Cardiac fibroblast (primary cell): ENCODE measurements around the gene CSHL1.
A peak's percentile ranks its signal among the peaks of the same experiment; 100 is the strongest.

Experiments
- DNase-seq, 2 donors: peaks; one replicate each; pipeline versions ENCODE4 v3.0.0 to v3.0.0-alpha.2; 2010; ENCODE audit warnings: low read depth in 2 of 2
- H3K4me3 ChIP-seq, 2 donors: replicated peaks in 1 of 2; 1 replicate in 1 of 2; 2 replicates in 1 of 2; pipeline ENCODE4 v1.5.1; 2011; ENCODE audit warnings: low read depth in 2 of 2, low read length in 2 of 2, mild to moderate bottlenecking in 2 of 2, moderate library complexity in 1 of 2
- TF ChIP-seq, protein P1 (sequence below): IDR thresholded peaks from one replicate; pipeline ENCODE4 v1.5.1; 2011; ENCODE audit warnings: low read depth, mild to moderate bottlenecking, low read length, inconsistent platforms

Gene CSHL1

DNA sequence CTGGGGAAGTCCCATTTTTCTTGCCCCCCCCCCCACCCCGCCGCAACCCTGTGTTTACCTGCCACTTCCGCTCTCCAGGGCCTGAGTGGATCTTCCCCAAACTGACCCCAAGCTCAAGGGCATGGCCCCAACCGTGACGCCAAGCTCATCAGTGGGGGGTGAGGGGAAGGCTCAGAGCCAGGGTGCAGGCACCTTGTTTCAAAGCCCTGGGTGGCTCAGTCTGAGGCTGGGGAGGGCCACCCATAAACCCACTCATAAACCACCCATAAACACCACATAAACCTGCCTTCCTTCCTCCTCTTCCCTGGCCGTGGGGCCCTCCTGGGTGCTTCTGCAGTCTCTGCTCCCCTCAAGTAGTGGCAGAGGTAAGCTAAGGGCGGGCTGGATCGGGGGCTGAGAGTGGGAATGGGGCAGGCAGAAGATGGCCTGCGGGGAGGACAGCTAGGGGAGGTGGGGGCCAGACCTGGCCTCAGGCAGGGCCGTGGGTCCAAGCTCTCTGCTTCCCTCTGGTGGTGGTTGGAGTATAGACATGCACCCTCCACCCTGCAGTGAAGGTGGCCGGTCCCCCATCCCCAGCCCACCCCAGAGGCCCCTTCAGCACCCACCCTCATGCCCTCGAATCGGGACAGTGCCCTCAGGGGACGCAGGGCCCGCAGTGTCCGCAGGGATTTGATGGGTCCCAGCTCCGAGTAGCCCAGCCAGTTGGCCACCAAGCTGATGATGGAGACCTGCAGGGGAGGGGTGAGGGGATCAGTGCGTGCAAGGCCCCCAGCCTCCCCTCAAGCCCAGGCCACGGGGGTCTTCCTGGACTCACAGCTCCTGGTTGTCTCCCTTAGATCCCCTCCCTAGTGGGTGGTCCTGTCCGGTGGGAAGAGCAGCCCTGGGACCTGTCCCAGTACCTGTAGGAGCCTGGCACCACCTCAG lies 35.6 kb upstream of the CSHL1 start:
- TF ChIP-seq, protein P1, sequence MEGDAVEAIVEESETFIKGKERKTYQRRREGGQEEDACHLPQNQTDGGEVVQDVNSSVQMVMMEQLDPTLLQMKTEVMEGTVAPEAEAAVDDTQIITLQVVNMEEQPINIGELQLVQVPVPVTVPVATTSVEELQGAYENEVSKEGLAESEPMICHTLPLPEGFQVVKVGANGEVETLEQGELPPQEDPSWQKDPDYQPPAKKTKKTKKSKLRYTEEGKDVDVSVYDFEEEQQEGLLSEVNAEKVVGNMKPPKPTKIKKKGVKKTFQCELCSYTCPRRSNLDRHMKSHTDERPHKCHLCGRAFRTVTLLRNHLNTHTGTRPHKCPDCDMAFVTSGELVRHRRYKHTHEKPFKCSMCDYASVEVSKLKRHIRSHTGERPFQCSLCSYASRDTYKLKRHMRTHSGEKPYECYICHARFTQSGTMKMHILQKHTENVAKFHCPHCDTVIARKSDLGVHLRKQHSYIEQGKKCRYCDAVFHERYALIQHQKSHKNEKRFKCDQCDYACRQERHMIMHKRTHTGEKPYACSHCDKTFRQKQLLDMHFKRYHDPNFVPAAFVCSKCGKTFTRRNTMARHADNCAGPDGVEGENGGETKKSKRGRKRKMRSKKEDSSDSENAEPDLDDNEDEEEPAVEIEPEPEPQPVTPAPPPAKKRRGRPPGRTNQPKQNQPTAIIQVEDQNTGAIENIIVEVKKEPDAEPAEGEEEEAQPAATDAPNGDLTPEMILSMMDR, result peak; percentile 75
- no peak overlapping the region for H3K4me3 ChIP-seq
- DNase-seq, result peak; percentile 41 to 45

DNA sequence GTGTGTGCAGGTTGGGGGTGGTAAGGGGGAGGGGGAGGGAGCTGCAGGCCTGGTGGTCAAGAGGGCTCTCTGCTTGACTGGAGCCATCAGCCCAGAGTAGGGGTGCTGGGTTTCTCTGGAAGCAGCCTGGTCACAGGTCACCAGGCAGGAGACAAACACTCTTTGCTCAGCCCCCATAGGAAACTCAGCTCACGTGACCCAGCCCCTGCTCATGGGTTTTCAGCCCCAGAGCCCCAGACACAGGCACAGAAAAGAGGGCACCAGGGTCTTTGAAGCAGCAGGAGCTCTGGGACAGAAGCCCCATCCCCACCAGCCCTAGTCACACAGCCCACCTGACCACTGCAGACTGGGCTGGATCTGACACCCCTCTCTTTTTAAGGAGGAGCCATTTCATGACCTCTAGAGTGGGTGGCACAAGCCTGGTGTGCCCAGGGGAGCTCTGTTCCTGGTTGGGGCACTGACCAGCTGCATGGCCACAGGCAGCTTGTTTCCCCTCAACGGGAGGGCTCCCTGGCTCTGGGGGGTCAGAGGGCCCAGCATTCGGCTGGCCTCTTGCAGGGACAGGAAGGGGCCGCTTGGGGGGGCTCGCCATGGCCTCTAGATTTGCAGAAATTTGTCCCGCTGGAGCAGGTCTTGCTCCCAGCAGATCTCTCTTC lies 34.9 kb upstream of the CSHL1 start:
- TF ChIP-seq, protein P1, result no peak
- no peak for DNase-seq
- H3K4me3 ChIP-seq, result no peak overlapping the region

DNA sequence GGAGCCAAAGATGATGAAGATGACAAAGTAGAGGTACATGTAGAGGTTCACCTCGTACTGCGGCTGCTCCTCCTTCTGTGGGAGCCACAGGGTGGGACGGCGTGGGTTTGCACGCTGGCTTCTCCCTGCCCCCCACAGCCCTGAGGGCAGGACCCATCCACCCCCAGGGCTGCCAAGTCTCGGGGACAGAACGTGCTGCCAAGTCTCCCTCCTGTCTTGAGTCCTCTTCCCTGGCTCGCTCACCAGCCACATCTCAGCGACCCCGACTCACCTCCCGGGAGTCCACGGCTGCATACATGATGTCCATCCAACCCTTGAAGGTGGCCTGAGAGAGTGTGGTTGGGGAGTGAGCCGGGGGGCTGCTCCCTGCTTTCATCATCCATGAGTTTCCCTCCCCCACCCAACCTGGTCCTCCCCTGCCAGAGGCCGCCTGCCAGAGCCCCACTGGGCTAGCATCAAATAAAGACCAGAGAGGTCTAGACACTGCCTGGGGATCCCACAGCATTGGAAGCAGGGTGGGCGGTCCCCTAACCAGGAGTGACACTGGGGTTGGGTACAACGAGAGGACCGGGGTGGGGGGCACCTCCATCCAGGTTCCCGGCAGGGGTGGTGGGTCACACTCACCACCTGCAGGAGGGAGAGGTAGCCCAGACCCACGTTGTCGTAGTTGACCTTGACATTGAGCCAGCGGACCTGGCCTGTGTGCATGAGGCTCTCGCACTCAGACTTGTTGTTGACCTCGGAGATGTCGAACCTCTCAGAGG lies 33.9 kb upstream of the CSHL1 start:
- DNase-seq, result no peak
- H3K4me3 ChIP-seq, result no peak overlapping the region
- TF ChIP-seq, protein P1, result no peak

DNA sequence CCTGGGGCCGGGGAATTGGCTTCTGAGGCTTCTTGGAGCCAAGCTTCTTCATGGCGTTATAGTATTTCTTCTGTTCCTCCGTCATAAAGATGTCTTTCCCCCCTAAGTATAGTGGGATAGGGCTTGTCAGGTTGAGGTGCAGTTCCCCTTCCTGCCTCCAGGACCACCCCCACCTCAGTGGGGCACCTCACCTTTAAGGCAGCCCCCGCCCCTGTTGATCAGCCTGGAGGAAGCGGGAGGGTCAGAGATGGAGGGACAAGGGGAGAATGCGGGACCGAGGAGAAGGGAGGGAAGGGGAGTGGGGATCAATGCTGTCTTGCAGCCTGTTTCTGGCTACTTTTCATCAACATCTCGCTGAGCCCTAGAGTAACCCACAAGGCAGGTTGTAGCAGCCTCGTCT lies 32.7 kb upstream of the CSHL1 start:
- DNase-seq, result no peak
- TF ChIP-seq, protein P1, result peak; percentile 13
- H3K4me3 ChIP-seq, result no peak overlapping the region

DNA sequence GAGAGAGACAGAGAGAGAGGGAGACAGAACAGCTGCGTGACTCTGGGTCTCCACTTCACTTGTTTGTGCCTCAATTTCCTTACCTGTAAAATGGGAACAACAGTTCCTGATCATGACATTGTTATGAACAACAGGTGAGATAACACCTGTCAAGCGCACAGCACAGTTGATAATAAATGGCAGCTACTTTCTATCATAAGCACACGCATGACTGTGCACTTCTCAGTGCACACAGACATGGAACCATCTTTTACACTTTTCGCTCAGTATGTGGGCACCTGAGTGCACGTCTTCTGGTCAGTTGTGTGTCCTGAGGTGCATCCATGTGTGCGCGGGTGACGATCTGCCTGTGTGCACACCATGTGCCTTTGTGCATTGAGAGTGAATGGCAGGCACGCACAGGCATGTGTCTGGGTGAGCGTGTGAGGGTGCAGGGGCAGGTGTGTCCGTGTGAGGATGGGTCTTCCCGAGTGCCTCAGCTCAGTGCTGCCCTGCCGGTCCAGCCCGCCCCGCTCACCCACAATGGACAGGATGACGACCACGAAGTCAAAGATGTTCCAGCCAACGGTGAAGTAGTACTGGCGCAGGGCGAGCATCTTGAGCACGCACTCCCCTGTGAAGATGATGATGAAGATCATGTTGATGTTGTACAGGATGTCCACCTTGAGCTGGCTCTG lies 31.4 kb upstream of the CSHL1 start:
- TF ChIP-seq, protein P1, result no peak
- DNase-seq, result no peak
- no peak overlapping the region for H3K4me3 ChIP-seq

DNA sequence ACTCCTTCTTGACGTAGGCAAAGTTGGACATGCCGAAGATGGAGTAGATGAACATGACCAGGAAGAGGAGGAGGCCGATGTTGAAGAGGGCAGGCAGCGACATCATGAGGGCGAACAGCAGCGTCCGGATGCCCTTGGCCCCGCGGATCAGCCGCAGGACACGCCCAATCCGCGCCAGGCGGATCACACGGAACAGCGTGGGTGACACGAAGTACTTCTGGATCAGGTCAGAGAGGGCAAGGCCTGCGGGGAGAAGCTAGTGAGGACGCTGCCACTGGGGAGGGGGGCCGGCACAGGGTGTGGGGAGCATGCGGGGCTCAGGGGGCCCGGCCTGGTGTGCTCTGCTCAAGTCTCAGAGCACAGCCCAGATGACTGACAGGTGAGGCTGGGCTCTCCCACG lies 30.7 kb upstream of the CSHL1 start:
- DNase-seq, result no peak
- no peak overlapping the region for H3K4me3 ChIP-seq
- TF ChIP-seq, protein P1, result no peak
